ENCODE data around the gene SLC25A41. TPM values are rescaled to one million over a fixed set of nuclear protein-coding genes. Genes with fewer than 3 reads are reported as not detected.

The SLC25A41 gene
- total and polyA plus RNA-seq, 2 donors (not counting 1 experiment from before 2014, with no cell fraction given), result 0.30 to 0.48 TPM

GRCh38 chr19:6416658-6417405 is 16.7 kb downstream of the SLC25A41 start:
- POLR2A ChIA-PET, result no interaction called here
- no peak overlapping the region for H3K4me3 Mint-ChIP-seq

More at GRCh38 chr19:6416658-6417405, 16.7 kb downstream of the SLC25A41 start:
- Histone ChIP-seq H3K79me2 (ENCODE audit: control insufficient read depth, insufficient read depth, low read length) (peaks cover 19% of the 10 kb centered on the region), H3K36me3 (replicated peaks in 1 of 2; ENCODE audit: control extremely low read depth in 1 of 2, control insufficient read depth in 1 of 2, extremely low read depth in 1 of 2, insufficient read depth in 2 of 2, low read length in 1 of 2) (peaks cover 0 to 76% of the 10 kb centered on the region in 2 experiments), H4K20me1 (ENCODE audit: control insufficient read depth, insufficient read depth, low read length, poor library complexity, severe bottlenecking) (peaks cover 79% of the 10 kb centered on the region), H3K4me2 (replicated peaks; ENCODE audit: low read depth, low read length, poor library complexity, severe bottlenecking) (no peak overlapping the region), H3K27ac (ENCODE audit: low read length in 2 of 2) (no peak overlapping the region), H3K4me1 (ENCODE audit: control insufficient read depth in 2 of 2, insufficient read depth in 2 of 2, low read length in 2 of 2) (no peaks in the 10 kb centered on the region), H3K9ac (ENCODE audit: low read length) (no peak overlapping the region), H3K9me3 (ENCODE audit: control extremely low read depth in 1 of 3, control insufficient read depth in 2 of 3, insufficient read depth in 1 of 3, low read length in 2 of 3) (no peaks in the 10 kb centered on the region), H3K27me3 (replicated peaks in 1 of 4; ENCODE audit: control extremely low read depth in 1 of 4, control insufficient read depth in 3 of 4, insufficient read depth in 4 of 4, low read length in 3 of 4) (no peaks in the 10 kb centered on the region), H2AFZ (ENCODE audit: insufficient read depth, low read depth, low read length, poor library complexity, severe bottlenecking) (no peak overlapping the region), H3K4me3 (ENCODE audit: control extremely low read depth in 1 of 5, extremely low read depth in 1 of 5, insufficient read depth in 1 of 5, low read depth in 2 of 5, low read length in 4 of 5) (no peak overlapping the region)
- H3K27me3 Mint-ChIP-seq, result no peaks in the 10 kb centered on the region
- peaks cover 5% of the 10 kb centered on the region for H3K4me1 Mint-ChIP-seq
- no peak for DNase-seq
- no peak overlapping the region for H3K27ac Mint-ChIP-seq
- intact Hi-C loops (cut with micrococcal nuclease), result no loop called here
- CTCF ChIA-PET, result interaction anchor here (0.6 kb wide), 1 partner anchor 21 kb away, joined by 3 read pairs; no protein-coding TSS in a partner anchor
- no peak for ATAC-seq (ENCODE audit: low read depth)
- WGBS (ENCODE audit: insufficient coverage), result 97% methylated on average over 28 of the region's 29 CpGs
- H3K9me3 Mint-ChIP-seq (ENCODE audit: insufficient read depth), result no peaks in the 10 kb centered on the region
- TF ChIP-seq CTCF (IDR thresholded peaks at IDR 0.05), result no peak
- no peak for TF ChIP-seq EZH2 (IDR thresholded peaks at IDR 0.05; ENCODE audit: borderline replicate concordance, insufficient read depth, low read depth, low read length, poor library complexity, severe bottlenecking)

All from B cell (primary cell).